Stimulated activated CD4-positive, alpha-beta T cell treated with anti-CD3 and anti-CD28 coated beads, Interleukin-1b, Interleukin-23, amount 100 ng/mL, for 4 hours (primary cell): ENCODE results near the gene UTF1.

Source experiments
- DNase-seq, 2 donors: peaks; one replicate each; pipeline ENCODE4 v3.0.0-alpha.2; 2020; ENCODE audit warnings: low read depth in 2 of 2

Gene UTF1

DNA sequence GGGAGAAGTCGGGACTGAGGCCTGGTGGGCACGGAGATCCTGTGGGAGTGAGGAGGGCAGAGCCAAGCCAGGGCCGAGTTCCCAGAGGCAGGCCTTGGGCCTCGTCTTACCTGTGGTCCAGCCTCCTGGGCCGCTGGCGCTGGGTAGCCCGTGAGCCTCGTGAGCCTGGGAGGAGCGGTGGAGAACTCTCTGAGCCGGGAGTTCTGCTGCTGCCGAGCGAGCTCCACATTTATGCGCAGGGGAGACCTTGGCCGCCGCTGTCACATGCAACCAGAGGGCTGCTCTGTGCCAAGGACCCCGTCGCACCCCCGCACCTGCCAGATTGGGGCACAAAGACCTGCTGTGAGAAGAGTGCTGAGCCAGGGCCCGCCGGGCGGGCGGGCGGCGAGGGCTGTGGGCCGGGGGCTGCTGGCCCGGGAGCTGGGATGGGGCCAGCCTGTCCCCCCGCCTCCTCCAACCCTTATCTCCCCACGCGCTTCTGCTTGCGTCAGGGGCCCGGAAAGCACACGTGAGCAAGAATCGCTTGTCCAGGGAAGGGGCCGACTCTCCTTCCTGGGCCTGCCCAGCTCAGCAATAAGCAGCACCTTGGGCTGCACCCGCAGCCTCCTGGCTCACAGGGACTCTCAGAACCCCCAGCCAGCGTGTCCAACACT, 17.8 kb downstream of the UTF1 start:
- DNase-seq = no peak

DNA sequence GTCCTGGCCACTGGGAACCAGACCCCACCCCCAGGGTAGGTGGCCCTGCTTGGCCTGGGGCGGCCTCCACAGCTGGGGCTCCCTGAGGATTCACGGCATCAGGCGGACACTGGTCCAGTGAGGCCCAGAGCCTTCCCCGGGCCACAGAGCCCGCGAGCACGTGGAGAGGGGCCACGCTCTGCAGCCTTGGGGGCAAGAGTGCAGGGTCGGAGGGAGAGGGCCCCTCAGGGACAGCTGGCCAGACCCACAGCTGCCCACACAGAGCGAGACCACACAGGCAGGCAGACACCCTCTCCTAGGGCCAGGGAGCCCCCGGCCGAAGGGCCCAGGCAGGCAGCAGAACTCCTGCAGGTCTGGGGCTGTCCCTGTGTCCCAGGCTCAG, 18.3 kb downstream of the UTF1 start:
- DNase-seq = no peak

DNA sequence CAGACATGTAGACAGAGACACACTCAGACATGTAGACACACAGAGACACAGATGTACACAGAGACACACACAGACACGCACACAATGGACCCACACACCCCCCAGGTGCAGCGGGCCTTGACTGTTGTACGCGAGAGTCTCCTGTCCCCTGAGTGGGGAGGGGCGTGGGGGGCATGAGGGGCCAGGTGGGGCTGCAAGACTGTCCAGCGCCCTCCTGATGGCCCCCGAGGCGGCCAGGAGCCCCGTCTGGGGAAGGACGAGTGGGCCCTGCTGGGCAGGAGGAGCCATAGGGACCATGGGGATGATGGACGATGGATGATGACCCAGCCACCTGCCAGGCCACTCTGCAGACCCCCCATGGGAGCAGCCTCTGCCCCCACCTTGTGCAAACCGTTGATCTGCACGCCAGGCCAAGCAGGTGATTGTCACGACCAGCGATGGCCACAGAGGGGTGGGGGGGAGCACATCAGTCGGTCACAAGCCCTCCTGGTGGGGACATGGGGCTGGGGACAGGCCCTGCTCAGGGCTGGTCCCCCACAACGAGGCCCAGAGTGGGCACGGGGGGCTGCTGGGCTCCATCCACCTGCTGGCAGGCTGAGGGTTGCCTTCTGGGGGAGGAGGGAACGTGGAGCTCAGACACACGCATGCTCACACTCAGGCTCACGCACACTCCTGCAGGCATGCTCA, 19.2 kb downstream of the UTF1 start:
- no peak for DNase-seq

DNA sequence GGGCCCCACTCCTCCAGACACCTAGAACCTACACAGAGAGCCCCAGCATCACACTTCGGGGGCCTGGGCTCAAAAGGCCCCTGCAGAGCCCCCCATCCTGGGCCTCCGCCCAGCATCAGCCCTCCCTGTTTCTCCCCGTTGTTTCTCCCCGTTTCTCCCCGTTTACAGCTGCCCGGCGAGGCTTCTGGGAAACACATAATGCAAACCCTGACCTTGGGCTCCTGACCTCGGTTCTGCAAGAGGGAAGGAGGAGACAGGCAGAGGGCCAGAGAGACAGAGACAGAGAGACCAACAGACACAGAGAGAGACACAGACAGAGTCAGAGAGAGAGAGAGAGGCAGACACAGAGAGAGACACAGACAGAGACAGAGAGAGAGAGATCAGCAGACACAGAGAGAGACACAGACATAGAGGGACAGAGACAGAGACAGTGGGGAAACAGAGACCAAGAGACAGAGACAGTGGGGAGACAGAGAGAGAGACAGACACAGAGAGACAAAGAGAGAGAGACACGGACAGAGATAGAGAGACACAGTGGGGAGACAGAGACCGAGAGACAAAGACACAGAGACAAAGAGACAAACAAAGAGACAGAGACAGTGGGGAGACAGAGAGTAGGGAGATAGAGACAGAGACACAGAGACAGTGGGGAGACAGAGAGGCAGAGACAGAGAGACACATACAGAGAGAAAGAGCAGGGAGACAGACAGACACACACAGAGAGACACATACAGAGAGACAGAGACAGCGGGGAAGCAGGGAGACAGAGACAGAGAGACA, 20.1 kb downstream of the UTF1 start:
- no peak for DNase-seq

DNA sequence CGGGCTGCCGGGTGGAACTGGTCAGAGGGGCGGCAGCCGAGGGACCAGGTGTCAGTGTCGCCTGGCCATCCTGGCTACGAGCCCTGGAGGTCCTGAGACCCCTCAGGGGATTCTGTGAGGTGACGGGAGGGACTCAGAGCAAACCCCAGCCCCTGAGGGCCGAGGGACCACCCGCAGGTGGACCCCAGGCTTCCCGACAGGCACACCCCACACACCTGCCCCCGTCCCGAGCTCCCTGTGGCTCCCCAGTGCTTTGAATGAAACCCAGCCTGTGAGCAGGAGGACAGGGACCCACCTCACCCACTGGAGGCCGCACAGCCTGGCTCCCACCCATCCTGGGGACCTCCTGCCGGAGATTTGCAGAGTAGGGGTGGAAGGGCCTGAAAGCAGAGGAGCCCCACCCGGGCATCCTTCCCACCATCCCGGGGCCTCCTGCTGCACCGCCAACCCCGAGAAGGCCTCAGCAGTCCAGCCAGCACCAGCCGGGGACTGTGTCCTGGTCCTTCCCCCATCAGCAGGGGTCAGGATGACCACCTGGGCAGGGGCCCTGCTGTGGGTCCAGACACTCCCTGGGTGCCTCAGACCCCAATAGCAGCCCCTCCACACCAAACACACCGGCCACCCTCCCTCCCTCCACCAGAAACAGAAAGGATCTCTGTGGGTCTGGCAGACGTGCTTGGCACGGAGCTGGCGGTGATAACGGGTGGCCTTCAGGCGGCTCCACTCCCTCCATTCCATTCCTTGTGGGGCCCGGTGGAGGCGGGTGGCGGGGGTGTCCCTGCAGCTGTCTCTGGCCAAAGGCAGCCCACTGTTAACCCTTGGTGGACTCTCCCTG, 21.6 kb downstream of the UTF1 start:
- DNase-seq = no peak

- DNase-seq = no peak
These were observed 22.2 kb downstream of the UTF1 start for GRCh38 chr10:133252223-133252552.

- DNase-seq = no peak
These were observed 23.4 kb downstream of the UTF1 start for GRCh38 chr10:133253361-133253955.

GRCh38 chr10:133254421-133255120, 24.6 kb downstream of the UTF1 start:
- DNase-seq = no peak

DNA sequence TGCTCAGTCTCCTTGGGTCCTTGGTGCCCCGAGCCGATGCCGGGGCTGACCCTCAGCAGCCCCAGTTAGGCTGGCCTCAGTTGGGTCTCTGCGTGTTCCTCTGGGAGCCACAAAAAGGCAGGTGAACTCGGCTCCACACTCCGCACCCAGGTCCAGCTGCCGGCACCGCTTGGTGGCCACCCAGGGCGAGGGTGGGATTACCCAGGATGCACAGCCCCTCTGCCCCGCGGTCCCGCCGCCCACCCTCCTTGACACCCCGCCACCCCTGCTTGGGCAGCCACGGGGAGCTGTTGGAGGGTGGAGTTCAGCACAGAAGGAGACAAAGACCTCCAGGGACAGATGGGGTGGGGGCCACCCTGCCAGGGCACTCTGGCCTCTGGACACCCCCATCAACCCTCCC, 25.3 kb downstream of the UTF1 start:
- DNase-seq = no peak

- no peak for DNase-seq
These were observed 27.6 kb downstream of the UTF1 start for GRCh38 chr10:133257489-133258065.

DNA sequence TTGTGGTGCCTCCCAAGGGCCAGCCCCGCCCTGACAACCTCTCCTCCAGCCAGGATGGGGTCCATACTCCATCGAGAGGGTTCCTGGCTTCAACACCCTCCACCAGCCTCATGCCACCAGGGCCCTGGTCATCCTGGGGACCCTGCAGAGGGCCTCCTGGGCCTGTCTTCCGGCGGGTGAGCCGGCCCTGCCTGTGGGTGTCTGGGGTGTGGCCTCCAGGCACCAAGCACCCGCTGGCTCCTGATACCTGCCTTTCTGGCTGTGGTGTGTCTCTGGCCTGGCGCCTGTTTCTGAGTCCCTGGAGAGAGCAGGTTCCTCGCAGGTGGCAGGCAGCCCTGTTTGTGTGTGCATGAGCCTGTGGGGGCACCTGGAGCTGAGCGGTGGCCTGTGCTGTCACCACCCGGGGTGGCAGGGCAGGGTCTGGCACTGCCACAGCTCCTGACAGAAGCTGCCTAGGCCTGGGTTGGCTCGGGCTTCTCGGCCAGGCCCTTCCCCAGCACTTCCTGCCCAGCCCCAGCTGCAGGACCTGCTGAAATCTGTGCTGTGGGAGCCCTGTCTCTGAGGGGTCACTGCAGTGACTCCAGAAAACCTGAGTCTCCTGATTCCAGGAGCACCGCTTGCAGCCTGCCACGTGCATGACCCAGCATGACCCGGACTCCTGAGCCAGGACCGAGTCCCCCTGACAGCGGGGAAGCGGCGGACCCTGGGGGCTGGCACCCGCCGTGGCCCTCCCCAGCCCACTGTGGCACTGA, 28.2 kb downstream of the UTF1 start:
- no peak for DNase-seq

DNA sequence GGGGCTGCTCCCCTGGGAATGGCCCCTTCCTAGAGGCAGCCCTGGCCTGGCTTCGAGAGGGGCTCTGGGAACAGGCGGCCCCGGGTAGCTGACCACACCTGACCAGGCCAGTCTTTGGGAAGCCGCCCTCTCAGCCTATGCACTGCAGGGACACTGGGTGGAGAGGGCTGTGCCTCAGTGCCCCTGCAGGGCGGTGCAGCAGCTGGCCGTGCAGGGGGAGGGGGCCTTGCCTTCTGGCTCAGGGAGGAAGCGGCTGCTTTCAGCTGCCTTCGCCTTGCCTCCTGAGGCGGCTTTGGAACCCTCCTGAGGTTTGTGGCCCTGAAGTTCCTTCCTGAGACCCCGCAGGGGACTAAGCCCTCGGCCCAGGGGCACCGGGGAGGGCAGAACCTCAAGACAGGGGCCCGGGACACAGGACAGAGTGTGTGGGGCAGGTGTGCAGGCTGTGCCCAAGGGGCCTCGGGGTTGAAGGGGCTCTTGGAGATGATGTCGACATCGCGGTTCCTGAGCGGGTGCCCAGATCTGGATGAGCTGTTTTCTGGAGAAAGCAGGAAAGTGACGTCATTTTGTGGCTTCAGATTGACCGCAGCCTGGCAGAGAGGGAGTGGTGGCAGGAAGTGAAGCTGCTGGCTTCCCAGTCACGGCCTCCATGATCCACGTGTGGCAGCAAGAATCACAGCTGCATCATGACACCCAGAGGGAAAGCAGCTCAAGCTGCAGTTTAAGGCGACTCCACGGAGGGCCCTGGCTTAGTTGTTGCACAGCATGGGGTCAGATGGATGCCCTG, 29.0 kb downstream of the UTF1 start:
- DNase-seq = peak; percentile 58 to 74

- DNase-seq = no peak
These were observed 29.6 kb downstream of the UTF1 start for GRCh38 chr10:133259602-133259989.

GRCh38 chr10:133260895-133261725, 31.1 kb downstream of the UTF1 start:
- DNase-seq = peak; percentile 47 to 60

- DNase-seq = peak; percentile 80 to 82
These were observed 31.8 kb downstream of the UTF1 start for GRCh38 chr10:133261726-133262325.

DNA sequence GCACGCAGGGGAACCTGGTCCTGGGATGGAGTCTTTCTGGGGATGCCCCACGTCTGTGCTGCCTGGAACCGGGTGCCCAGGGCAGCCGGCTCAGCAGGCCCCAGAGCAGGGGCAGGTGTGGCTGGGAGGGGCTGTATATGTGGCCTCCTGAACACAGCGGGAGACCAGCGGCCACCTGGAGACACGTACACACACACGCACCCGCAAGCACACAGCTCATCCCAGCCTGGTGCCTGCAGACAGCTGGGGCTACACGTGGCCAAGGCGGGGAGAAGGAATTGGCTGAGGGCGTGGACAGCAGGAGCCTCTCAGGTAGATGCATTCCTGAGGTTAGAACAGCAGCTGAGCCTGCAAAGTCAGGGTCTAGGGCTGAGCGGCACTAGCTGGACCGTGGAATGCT, 32.7 kb downstream of the UTF1 start:
- no peak for DNase-seq

DNA sequence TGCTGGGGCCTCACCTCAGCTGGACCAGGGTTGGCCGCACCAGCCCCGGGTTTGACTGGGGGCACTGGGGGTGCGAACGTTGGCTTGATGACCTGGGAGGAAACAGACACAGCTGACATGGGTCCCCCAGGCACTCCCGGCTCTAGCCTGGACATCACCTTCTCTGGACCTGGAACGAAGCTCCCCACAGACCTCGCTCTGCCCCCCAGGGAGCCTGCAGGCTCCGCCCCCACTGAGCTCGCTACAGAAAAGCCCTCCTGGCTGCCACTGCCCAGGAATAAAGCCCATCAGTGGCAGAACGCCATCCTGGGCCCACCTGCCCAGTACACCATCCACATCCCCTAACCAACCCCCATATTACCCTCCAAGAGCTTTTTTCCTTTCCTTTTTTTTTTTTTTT, 33.7 kb downstream of the UTF1 start:
- no peak for DNase-seq

GRCh38 chr10:133264461-133264860, 34.4 kb downstream of the UTF1 start:
- no peak for DNase-seq
